SK-N-MC (cell line): ENCODE measurements around the gene SUN1.

Experiments used
- DNase-seq: peaks from one replicate; pipeline ENCODE4 v3.0.0-alpha.2; 2011; ENCODE audit warnings: low read depth, low spot score
- H3K27ac ChIP-seq: fragments of 200-600 bp; sonication (generic); 2 replicates; pipeline ENCODE4 v1.5.1; 2016; ENCODE audit warnings: mixed run types
- H3K36me3 ChIP-seq: fragments of 200-600 bp; sonication (generic); 2 replicates; pipeline ENCODE4 v1.6.1; 2017; ENCODE audit warnings: antibody characterized with exemption, low read length, mixed read lengths; ENCODE audit not compliant: insufficient read depth
- H3K4me3 ChIP-seq: fragments of 200-600 bp; sonication (generic); 2 replicates; pipeline ENCODE4 v1.5.1; 2016
- H3K9ac ChIP-seq: fragments of 200-600 bp; sonication (generic); 2 replicates; pipeline ENCODE4 v1.8.0; 2017; ENCODE audit warnings: mixed run types, mixed read lengths; ENCODE audit not compliant: insufficient read length
- H3K9me3 ChIP-seq: fragments of 200-600 bp; sonication (generic); 2 replicates; pipeline ENCODE4 v1.6.1; 2017; ENCODE audit warnings: low read depth, mild to moderate bottlenecking, antibody characterized with exemption, low read length, moderate library complexity, mixed read lengths
- EZH2 ChIP-seq: fragments of 200-600 bp; sonication (generic); IDR thresholded peaks from one replicate; pipeline ENCODE4 v1.6.1; 2017; ENCODE audit warnings: antibody characterized with exemption
- FOXP2 ChIP-seq: optimal IDR thresholded peaks from 2 replicates; pipeline ENCODE3; 2011; ENCODE audit warnings: mild to moderate bottlenecking, moderate library complexity; ENCODE audit not compliant: insufficient read depth; ENCODE audit errors: extremely low read length, control extremely low read depth
- POLR2AphosphoS5 ChIP-seq: IDR thresholded peaks from 2 replicates; pipeline ENCODE4 v1.6.1; 2012; ENCODE audit warnings: mild to moderate bottlenecking, low read depth, low read length, borderline replicate concordance

SUN1 gene

DNA sequence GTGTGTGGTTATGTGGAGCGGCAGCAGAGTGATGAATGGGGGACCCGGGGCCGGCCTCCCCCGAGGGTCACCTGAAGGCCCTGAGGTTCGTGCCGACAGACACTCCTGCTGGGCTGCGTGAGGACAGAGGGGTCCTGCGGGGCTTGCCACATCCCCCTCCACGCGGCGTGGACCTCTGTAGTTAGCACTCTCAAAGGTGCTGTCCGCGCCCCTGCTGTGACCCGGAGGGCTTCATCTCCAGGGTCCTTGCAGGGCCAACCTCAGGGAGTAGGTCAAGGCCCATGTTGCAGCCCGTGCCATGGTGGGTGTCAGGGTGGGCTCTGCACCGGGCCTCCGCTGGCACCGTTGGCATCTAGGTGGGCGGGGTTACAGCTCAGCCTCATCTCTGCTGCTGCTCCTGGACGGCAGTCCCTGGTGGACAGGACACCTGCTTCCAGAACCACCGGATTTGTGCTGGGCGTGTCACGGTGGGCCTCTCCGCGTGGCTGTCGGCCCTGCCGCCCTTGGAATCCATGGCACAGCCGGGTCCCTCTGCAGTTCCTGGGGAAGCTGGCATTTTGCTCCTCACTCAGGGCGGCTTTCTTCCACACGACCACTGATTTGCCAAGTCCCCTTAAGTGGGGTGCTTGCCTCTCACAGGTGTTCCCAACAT, 24.3 kb downstream of the SUN1 start:
- H3K9me3 ChIP-seq: no peaks in the 10 kb centered on the region
- no peak for TF ChIP-seq FOXP2
- TF ChIP-seq POLR2AphosphoS5: no peak
- TF ChIP-seq EZH2: no peak
- no peak for DNase-seq
- H3K36me3 ChIP-seq: peaks cover 70% of the 10 kb centered on the region
- H3K27ac ChIP-seq: no peak overlapping the region
- H3K9ac ChIP-seq: no peak overlapping the region
- no peak overlapping the region for H3K4me3 ChIP-seq

GRCh38 chr7:857661-858060, 25.4 kb downstream of the SUN1 start:
- Histone ChIP-seq H3K9ac (no peak overlapping the region), H3K27ac (no peak overlapping the region), H3K4me3 (no peak overlapping the region), H3K36me3 (peaks cover 70% of the 10 kb centered on the region), H3K9me3 (no peaks in the 10 kb centered on the region)
- TF ChIP-seq POLR2AphosphoS5 (no peak), EZH2 (no peak), FOXP2 (no peak)
- no peak for DNase-seq

- H3K9me3 ChIP-seq: no peaks in the 10 kb centered on the region
- TF ChIP-seq FOXP2: no peak
- TF ChIP-seq POLR2AphosphoS5: no peak
- TF ChIP-seq EZH2: no peak
- H3K27ac ChIP-seq: no peak overlapping the region
- DNase-seq: no peak
- peaks cover 60% of the 10 kb centered on the region for H3K36me3 ChIP-seq
- no peak overlapping the region for H3K4me3 ChIP-seq
- H3K9ac ChIP-seq: no peak overlapping the region
Measured at GRCh38 chr7:859359-860030, 27.2 kb downstream of the SUN1 start.

DNA sequence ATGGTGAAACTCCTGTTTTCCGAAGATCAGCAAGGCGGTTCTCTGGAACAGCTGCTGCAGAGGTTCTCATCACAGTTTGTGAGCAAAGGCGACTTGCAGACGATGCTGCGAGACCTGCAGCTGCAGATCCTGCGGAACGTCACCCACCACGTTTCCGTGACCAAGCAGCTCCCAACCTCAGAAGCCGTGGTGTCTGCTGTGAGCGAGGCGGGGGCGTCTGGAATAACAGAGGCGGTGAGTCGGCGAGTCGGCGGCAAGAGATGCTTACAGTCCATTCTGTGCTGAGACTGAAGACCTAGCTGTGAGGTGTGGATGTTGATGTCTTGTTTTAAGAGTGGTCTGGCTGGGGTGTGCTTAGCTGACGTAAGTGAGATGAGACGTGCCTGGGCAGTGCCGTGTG, 27.9 kb downstream of the SUN1 start:
- Histone ChIP-seq H3K36me3 (peaks cover 60% of the 10 kb centered on the region), H3K4me3 (no peak overlapping the region), H3K27ac (no peak overlapping the region), H3K9ac (no peak overlapping the region), H3K9me3 (no peaks in the 10 kb centered on the region)
- no peak for TF ChIP-seq FOXP2
- no peak for TF ChIP-seq POLR2AphosphoS5
- no peak for TF ChIP-seq EZH2
- no peak for DNase-seq

- no peak for DNase-seq
- Histone ChIP-seq H3K4me3 (no peak overlapping the region), H3K9ac (no peak overlapping the region), H3K9me3 (no peaks in the 10 kb centered on the region), H3K27ac (no peak overlapping the region), H3K36me3 (peaks cover 70% of the 10 kb centered on the region)
- no peak for TF ChIP-seq EZH2
- TF ChIP-seq POLR2AphosphoS5: no peak
- no peak for TF ChIP-seq FOXP2
Measured at GRCh38 chr7:861222-861621, 28.9 kb downstream of the SUN1 start.

- Histone ChIP-seq H3K9ac (no peak overlapping the region), H3K9me3 (no peaks in the 10 kb centered on the region), H3K36me3 (peaks cover 68% of the 10 kb centered on the region), H3K27ac (no peak overlapping the region), H3K4me3 (no peak overlapping the region)
- no peak for DNase-seq
- TF ChIP-seq POLR2AphosphoS5 (no peak), FOXP2 (no peak), EZH2 (no peak)
Measured at GRCh38 chr7:862157-862556, 29.9 kb downstream of the SUN1 start.

DNA sequence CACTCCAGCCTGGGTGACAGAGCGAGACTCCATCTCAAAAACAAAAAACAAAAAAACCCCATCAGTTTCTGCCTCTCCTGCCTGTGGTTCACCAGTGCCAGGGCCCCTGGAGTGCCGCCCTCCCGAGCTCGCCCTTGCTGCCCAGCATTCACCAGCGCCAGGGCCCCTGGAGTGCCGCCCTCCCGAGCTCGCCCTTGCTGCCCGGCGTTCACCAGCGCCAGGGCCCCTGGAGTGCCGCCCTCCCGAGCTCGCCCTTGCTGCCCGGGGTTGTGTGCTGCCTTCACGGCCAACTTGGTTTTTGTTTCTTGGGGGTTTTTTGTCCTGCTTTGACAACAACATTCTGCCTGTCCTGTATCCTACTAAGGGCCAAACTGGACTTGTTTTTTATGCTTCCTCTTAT, 30.8 kb downstream of the SUN1 start:
- no peak for DNase-seq
- Histone ChIP-seq H3K9me3 (no peaks in the 10 kb centered on the region), H3K4me3 (no peak overlapping the region), H3K36me3 (peaks cover 65% of the 10 kb centered on the region), H3K27ac (no peak overlapping the region), H3K9ac (no peak overlapping the region)
- TF ChIP-seq EZH2 (no peak), POLR2AphosphoS5 (no peak), FOXP2 (no peak)

GRCh38 chr7:865921-866320, 33.6 kb downstream of the SUN1 start:
- Histone ChIP-seq H3K4me3 (no peak overlapping the region), H3K9me3 (no peaks in the 10 kb centered on the region), H3K9ac (no peak overlapping the region), H3K27ac (no peak overlapping the region), H3K36me3 (peaks cover 53% of the 10 kb centered on the region)
- DNase-seq: no peak
- no peak for TF ChIP-seq POLR2AphosphoS5
- TF ChIP-seq FOXP2: no peak
- TF ChIP-seq EZH2: no peak

- H3K9me3 ChIP-seq: no peaks in the 10 kb centered on the region
- no peak overlapping the region for H3K4me3 ChIP-seq
- H3K9ac ChIP-seq: no peak overlapping the region
- no peak overlapping the region for H3K27ac ChIP-seq
- TF ChIP-seq POLR2AphosphoS5 (no peak), FOXP2 (no peak), EZH2 (no peak)
- H3K36me3 ChIP-seq: peaks cover 43% of the 10 kb centered on the region
- no peak for DNase-seq
Measured at GRCh38 chr7:867001-867405, 34.7 kb downstream of the SUN1 start.
